ENCODE results near the gene LAPTM5.

LAPTM5 gene

GRCh38 chr1:30754684-30755171 lies 2.8 kb downstream of the LAPTM5 start:
- DNase-seq, result peak; percentile 53

GRCh38 chr1:30753660-30754123 lies 3.9 kb downstream of the LAPTM5 start:
- no peak for DNase-seq

- DNase-seq, result no peak
Observed at GRCh38 chr1:30753118-30753517, 4.5 kb downstream of the LAPTM5 start.

GRCh38 chr1:30752651-30752908 lies 5.0 kb downstream of the LAPTM5 start:
- no peak for DNase-seq

GRCh38 chr1:30751830-30752650 lies 5.5 kb downstream of the LAPTM5 start:
- DNase-seq, result no peak

GRCh38 chr1:30750731-30751291 lies 6.8 kb downstream of the LAPTM5 start:
- peak; percentile 53 for DNase-seq

GRCh38 chr1:30749691-30750583 lies 7.6 kb downstream of the LAPTM5 start:
- DNase-seq, result no peak

- no peak for DNase-seq
Observed at GRCh38 chr1:30748699-30749401, 8.7 kb downstream of the LAPTM5 start.

- no peak for DNase-seq
Observed at GRCh38 chr1:30748098-30748698, 9.4 kb downstream of the LAPTM5 start.

GRCh38 chr1:30747033-30748008 lies 10.3 kb downstream of the LAPTM5 start:
- no peak for DNase-seq

GRCh38 chr1:30746212-30747032 lies 11.2 kb downstream of the LAPTM5 start:
- DNase-seq, result no peak

GRCh38 chr1:30745834-30746208 lies 11.8 kb downstream of the LAPTM5 start:
- no peak for DNase-seq

- no peak for DNase-seq
Observed at GRCh38 chr1:30745156-30745833, 12.3 kb downstream of the LAPTM5 start.

GRCh38 chr1:30744060-30744756 lies 13.4 kb downstream of the LAPTM5 start:
- no peak for DNase-seq

- DNase-seq, result no peak
Observed at GRCh38 chr1:30743584-30744059, 14.0 kb downstream of the LAPTM5 start.

- DNase-seq, result no peak
Observed at GRCh38 chr1:30742963-30743559, 14.5 kb downstream of the LAPTM5 start.

GRCh38 chr1:30742300-30742962 lies 15.1 kb downstream of the LAPTM5 start:
- no peak for DNase-seq
